Thymus (tissue), 11 donors: ENCODE measurements around the gene CNGB1. TPM values are rescaled to one million over a fixed set of nuclear protein-coding genes. Genes with fewer than 3 reads are reported as not detected.

Source experiments
- DNase-seq, 9 donors: peaks; one replicate each; pipeline ENCODE4 v3.0.0-alpha.2; 2013; ENCODE audit warnings: low spot score in 9 of 9, low read depth in 6 of 9, missing footprints in 1 of 9
- H3K27ac ChIP-seq, 2 donors: one replicate each; pipeline ENCODE4 v1.5.1; 2013; ENCODE audit warnings: control low read depth in 1 of 2, low read depth in 1 of 2, low read length in 1 of 2, mild to moderate bottlenecking in 1 of 2, moderate library complexity in 1 of 2
- H3K27me3 ChIP-seq, 2 donors: one replicate each; pipeline ENCODE4 v1.5.1; 2013; ENCODE audit warnings: low read length in 1 of 2; ENCODE audit not compliant: control insufficient read depth in 2 of 2, insufficient read depth in 1 of 2
- H3K36me3 ChIP-seq, 2 donors: one replicate each; pipeline ENCODE4 v1.5.1; 2013; ENCODE audit warnings: low read length in 1 of 2, mild to moderate bottlenecking in 1 of 2, moderate library complexity in 1 of 2; ENCODE audit not compliant: control insufficient read depth in 2 of 2, insufficient read depth in 2 of 2
- H3K4me1 ChIP-seq, 2 donors: one replicate each; pipeline ENCODE4 v1.5.1; 2013; ENCODE audit warnings: low read length in 2 of 2; ENCODE audit not compliant: control insufficient read depth in 2 of 2, insufficient read depth in 2 of 2
- H3K4me3 ChIP-seq, 2 donors: one replicate each; pipeline ENCODE4 v1.5.1; 2013; ENCODE audit warnings: low read length in 2 of 2, control low read depth in 1 of 2, mild to moderate bottlenecking in 1 of 2
- H3K9me3 ChIP-seq, 2 donors: one replicate each; pipeline ENCODE4 v1.5.1; 2013; ENCODE audit warnings: low read length in 1 of 2, mild to moderate bottlenecking in 1 of 2; ENCODE audit not compliant: control insufficient read depth in 2 of 2, insufficient read depth in 1 of 2
- WGBS: extraction: QIAGEN DNeasy Blood & Tissue Kit; methylation state at CpG from one replicate; pipeline ENCODE4 v1.1.7; 2013; 5-methylcytosine and 5-hydroxymethylcytosine counted together
- polyA plus RNA-seq: library from polyadenylated mRNA; stranded (reverse); fragments of 200-250 nt; gene quantifications from one replicate; pipeline ENCODE4 v1.2.3, GENCODE V29; 2013
- total RNA-seq: library from RNA; stranded (reverse); fragments of 120-200 nt; gene quantifications from one replicate; pipeline ENCODE4 v1.2.4, GENCODE V29; 2013
- donor health status: healthy.

CNGB1 gene
- total and polyA plus RNA-seq, 2 donors = 0.19 to 0.43 TPM

DNA sequence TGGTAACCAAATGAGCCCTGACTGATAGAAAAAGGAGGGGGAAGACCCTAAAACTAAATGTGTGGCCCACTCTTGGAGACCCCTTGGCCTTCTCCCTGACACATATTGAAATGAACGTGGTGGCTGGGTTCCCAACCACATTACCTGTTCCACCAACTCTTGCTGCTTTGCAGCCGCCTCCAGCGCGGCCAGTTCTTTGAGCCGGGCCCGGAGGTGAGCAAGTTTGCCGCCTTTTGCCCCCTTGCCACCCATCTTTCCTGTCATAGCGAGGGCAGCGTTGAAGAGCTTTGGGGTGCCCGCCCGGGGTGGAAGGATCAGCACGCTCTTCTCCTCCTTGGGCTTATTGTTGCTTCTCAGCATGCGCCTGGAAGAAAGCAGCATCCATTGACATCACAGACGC, 83.2 kb downstream of the CNGB1 start:
- Histone ChIP-seq H3K36me3 (no peaks in the 10 kb centered on the region), H3K9me3 (no peaks in the 10 kb centered on the region), H3K27ac (no peak overlapping the region), H3K4me1 (peaks cover 0 to 2% of the 10 kb centered on the region in 2 donors), H3K27me3 (peaks cover 15 to 32% of the 10 kb centered on the region in 2 donors), H3K4me3 (no peak overlapping the region)
- 98% methylated on average over 14 of the region's 14 CpGs for WGBS
- no peak for DNase-seq

DNA sequence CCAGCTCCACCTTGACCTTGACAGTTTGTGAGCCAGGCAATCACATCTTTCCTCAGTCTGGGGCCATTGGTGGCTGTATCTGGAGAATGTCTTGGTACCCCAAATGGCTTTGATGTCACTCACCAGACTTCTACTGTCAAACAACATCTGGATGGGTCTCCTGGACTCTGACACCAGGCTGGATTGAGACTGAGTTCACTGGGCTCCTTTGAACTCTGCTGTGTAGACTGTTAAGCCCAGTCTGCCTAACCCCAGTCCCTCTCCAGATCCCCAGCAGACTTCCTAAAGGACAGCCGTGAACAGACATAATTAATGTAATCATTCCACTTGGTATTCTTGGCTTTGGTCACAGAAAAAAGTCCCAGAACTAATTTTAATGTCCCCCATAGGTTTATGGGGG, 84.5 kb downstream of the CNGB1 start:
- Histone ChIP-seq H3K4me3 (no peak overlapping the region), H3K36me3 (no peaks in the 10 kb centered on the region), H3K9me3 (no peaks in the 10 kb centered on the region), H3K27ac (no peak overlapping the region), H3K27me3 (peaks cover 19 to 36% of the 10 kb centered on the region in 2 donors), H3K4me1 (no peaks in the 10 kb centered on the region)
- WGBS = 96% methylated on average over 1 of the region's 1 CpG
- no peak for DNase-seq

DNA sequence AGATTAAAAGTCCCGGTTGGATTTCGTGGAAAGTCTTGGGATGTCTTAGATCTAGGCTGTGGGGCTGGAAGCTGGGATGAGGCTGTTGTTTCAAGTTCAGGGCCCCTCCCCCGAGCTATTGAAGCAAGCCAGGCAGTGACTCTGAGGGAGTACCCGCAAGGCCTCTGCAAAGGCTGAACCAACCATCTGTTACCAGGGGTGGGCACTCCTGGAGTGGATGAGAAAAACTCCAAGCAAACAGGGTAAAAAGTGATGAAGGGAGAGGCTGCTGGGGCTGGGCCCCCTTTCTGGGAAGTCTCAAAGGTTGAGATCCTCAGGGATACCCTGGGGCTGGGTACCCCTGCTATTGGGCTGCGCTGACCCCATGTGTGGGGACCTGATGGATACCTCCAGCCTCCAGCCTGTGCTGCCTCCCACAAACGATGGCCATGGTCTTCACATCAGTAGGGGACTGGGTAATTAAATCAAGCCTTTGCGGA, 86.2 kb downstream of the CNGB1 start:
- Histone ChIP-seq H3K4me3 (no peak overlapping the region), H3K9me3 (no peaks in the 10 kb centered on the region), H3K4me1 (no peaks in the 10 kb centered on the region), H3K36me3 (no peaks in the 10 kb centered on the region), H3K27me3 (peaks cover 19 to 36% of the 10 kb centered on the region in 2 donors), H3K27ac (no peak overlapping the region)
- no peak for DNase-seq
- 78% methylated on average over 7 of the region's 7 CpGs for whole genome bisulfite sequencing

DNA sequence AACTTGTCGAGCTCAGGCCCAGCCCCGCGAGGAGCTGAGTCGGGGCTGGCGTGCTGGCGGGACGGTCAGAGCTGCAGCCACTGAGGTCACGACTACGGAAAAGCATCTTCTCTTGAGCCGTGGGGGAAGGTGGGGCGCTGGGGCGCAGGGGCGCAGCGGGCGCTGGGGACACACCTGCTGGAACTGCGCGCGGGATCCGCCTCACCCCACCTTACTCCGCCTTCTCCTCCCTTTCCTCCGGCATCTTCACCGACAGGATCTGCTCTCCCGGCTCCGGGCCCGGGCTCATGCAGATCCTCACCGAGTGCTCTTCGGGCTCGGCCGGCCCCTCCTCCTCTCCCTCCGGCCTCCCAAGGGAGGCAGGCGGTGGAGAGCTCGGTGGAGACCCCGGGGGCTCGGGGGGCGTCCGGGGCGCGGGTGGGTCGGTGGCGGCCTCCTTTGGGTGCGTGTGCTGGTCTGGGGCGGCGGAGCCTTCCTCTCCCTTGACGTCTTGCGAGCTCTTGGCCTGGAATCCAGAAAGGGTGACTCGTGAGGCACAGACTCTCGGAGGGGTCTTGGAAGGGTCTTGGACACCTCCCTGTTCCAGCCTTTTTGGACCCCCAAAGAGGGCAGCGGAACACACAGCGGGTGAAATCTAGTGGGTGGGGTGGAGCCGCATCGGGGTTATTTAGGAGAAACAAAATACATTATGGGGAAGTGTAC, 86.8 kb downstream of the CNGB1 start:
- Histone ChIP-seq H3K4me1 (no peaks in the 10 kb centered on the region), H3K4me3 (no peak overlapping the region), H3K27ac (no peak overlapping the region), H3K27me3 (peaks cover 19 to 36% of the 10 kb centered on the region in 2 donors), H3K36me3 (no peaks in the 10 kb centered on the region), H3K9me3 (no peaks in the 10 kb centered on the region)
- 28% methylated on average over 51 of the region's 51 CpGs for whole genome bisulfite sequencing
- DNase-seq = no peak

DNA sequence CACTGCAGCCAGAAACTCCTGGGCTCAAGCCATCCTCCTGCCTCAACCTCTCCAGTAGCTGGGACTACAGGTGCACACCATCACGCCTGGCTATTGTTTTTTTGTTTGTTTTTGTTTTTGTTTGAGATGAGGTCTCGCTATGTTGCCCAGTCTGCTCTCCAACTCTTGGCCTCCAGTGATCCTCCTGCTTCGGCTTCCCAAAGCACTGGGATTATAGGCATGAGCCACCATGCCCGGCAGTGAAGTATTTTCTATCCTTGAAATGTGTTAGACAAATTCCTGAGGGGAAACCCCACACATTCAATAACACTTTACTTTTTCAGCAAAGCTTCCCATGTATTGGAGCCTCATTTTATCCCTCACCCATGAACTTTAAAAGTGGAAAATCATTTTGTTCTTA, 87.4 kb downstream of the CNGB1 start:
- WGBS = 88% methylated on average over 4 of the region's 4 CpGs
- H3K27me3 ChIP-seq = peaks cover 19 to 40% of the 10 kb centered on the region in 2 donors
- no peak for DNase-seq

DNA sequence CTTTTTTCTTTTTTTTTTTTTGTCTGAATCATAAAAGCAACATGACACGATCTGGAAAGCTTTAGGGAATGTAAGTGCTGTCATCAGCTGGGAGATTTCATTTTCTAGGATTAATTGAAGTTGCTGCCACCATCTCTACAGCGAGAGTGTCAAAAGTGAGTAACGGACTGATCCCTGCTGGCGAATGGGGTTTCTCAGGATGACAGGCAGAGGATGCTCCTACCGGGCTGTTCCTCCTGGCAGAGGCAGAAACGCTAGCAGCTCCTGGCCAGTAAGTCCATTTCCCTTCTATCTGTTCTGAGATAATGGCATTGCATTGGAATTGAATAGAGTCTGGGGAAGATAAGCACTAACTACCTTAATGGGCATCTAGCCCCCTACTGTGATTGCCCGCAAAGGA, 88.1 kb downstream of the CNGB1 start:
- Histone ChIP-seq H3K27ac (no peak overlapping the region), H3K4me1 (no peaks in the 10 kb centered on the region), H3K4me3 (no peak overlapping the region), H3K9me3 (no peaks in the 10 kb centered on the region), H3K27me3 (peaks cover 19 to 41% of the 10 kb centered on the region in 2 donors), H3K36me3 (no peaks in the 10 kb centered on the region)
- WGBS = 63% methylated on average over 7 of the region's 7 CpGs
- DNase-seq = no peak

More for the DNA sequence above, 87.4 kb downstream of the CNGB1 start:
- no peaks in the 10 kb centered on the region for H3K4me1 ChIP-seq
- no peak overlapping the region for H3K4me3 ChIP-seq
- H3K36me3 ChIP-seq = no peaks in the 10 kb centered on the region
- H3K9me3 ChIP-seq = no peaks in the 10 kb centered on the region
- H3K27ac ChIP-seq = no peak overlapping the region

DNA sequence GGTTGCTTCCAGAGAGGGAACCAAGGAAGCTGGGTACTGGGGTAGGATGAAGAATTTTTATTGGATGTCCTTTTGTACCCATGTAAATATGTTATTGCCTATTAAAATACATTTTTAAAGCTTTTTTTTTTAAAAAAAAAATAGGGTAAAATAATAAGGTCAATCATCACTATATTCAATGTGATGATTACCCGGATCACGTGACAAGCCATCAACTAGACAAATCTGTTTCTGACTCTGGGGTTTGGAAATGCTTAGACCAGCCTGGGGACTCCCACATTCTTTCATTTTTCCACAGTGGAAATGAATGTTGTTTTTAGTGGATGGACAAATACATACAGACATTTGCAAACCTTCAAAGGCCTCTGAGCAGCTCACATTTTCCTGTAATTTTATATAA, 88.7 kb downstream of the CNGB1 start:
- Histone ChIP-seq H3K9me3 (no peaks in the 10 kb centered on the region), H3K27me3 (peaks cover 19 to 41% of the 10 kb centered on the region in 2 donors), H3K27ac (no peak overlapping the region), H3K36me3 (no peaks in the 10 kb centered on the region), H3K4me1 (no peaks in the 10 kb centered on the region), H3K4me3 (no peak overlapping the region)
- 84% methylated on average over 2 of the region's 2 CpGs for WGBS
- no peak for DNase-seq

DNA sequence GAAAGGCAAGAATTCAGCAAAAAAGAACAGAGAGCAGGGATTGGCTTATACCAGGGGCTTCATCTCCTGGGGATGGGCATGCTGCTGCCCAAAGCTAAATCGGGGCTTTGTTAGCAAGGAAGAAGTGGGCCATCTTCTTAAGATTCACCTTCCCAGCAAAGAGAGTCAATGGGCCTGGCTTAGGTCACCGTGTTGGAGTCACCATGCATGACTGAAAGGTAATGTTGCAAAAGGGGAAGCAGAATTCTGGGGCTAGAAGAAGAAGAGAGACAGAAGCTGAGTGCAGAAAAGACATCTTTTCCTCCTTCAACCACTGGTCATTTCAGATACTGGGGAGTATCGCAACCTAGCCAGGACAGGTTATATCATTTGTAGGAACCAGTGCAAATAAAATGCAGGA, 92.3 kb downstream of the CNGB1 start:
- H3K27ac ChIP-seq = no peak overlapping the region
- H3K4me1 ChIP-seq = no peaks in the 10 kb centered on the region
- 76% methylated on average over 3 of the region's 3 CpGs for WGBS
- DNase-seq = no peak
- peaks cover 8 to 22% of the 10 kb centered on the region in 2 donors for H3K27me3 ChIP-seq
- H3K4me3 ChIP-seq = no peak overlapping the region
- no peaks in the 10 kb centered on the region for H3K36me3 ChIP-seq
- no peaks in the 10 kb centered on the region for H3K9me3 ChIP-seq

DNA sequence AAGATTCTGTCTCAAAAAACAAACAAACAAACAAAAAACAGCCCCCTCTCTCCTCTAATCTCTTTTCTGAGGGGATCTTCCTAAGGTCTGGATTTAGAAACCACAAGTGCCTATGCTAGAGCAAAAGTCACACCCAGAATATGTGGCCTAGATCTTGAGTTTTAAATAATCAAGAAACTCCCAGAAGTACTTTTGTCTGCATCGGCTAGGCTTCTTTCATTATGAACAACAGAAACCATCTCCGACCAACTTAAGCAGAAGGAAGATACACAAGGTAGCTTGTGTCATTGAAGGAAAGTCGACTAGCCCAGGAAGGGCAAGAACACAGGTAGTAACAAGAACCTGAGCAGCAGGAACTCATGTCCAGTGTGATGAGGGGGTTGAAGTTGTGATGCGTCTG, 94.7 kb downstream of the CNGB1 start:
- H3K27ac ChIP-seq = no peak overlapping the region
- WGBS = 91% methylated on average over 4 of the region's 4 CpGs
- no peak for DNase-seq
- H3K9me3 ChIP-seq = no peaks in the 10 kb centered on the region
- H3K36me3 ChIP-seq = no peaks in the 10 kb centered on the region
- H3K4me3 ChIP-seq = no peak overlapping the region
- peaks cover 0 to 18% of the 10 kb centered on the region in 2 donors for H3K27me3 ChIP-seq
- H3K4me1 ChIP-seq = no peaks in the 10 kb centered on the region
